Stimulated activated CD4-positive, alpha-beta T cell treated with anti-CD3 and anti-CD28 coated beads, Interleukin-1b, Interleukin-23, amount 100 ng/mL, for 4 hours (primary cell): ENCODE data around the gene JKAMP.

ENCODE experiments used
- DNase-seq, 2 donors: peaks; one replicate each; pipeline ENCODE4 v3.0.0-alpha.2; 2020; ENCODE audit warnings: low read depth in 2 of 2

The JKAMP gene

DNA sequence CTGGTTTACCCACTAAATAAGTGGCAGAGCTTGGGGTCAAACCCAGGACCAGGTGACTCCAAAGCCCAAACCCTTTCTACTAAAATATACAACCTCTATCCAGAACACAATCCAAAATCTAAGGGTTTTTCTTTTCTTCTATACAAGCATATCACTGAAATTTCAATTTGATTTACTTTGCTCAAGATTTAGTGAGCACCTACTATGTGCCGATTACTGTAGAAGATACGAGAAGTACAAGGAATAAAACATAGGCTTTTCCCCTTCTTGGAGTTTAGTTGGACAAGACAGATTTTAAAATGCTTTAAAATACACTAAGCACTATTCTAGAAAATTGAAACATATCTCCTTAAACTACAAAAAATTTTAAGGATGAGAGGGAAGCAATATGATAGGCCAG is 2.9 kb upstream of the JKAMP start:
- DNase-seq = no peak

- no peak for DNase-seq
Measured at GRCh38 chr14:59481871-59482540, 2.3 kb upstream of the JKAMP start.

- DNase-seq = no peak
Measured at GRCh38 chr14:59482541-59483331, 1.6 kb upstream of the JKAMP start.

DNA sequence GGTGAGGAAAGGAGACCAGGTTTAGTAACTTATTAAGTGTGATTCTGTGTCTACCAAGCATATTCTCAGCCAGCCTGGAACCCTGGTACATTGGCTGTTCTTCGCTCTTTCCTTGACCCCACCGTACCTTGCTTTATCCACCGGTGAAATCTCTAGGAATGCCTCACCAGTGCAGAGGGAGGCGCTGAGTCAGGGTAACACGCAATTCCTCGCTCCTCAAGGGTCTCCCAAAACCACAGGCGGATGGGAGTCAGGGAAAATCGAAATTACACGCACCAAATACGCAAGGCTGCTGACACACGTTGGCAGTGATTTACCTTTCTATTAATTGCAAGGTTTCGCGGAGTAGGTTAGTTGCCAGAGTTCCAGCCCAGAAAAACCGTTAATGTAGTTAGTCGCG is 954 bp upstream of the JKAMP start:
- no peak for DNase-seq

GRCh38 chr14:59484639-59485175 is 390 bp downstream of the JKAMP start:
- no peak for DNase-seq

DNA sequence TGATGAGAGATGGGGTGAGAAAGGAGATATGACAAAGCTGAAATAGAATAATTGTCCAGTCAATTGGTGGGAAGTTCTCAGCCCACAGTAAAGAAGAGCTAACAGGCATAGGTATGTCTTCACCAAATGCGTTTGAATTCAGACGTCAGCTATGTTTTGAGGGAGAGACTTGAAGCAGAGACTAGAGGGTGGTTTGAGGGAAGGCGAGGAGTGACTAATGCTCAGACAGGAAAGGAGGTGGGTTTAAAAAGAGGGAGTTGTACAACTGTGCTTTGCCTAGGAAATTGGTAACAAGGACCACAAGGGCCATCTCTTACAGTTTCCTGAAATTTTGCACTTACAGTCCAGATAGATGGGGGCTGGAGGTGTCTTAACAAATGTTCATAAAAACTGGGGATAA is 6.4 kb downstream of the JKAMP start:
- DNase-seq = no peak

- no peak for DNase-seq
Measured at GRCh38 chr14:59492384-59492783, 8.1 kb downstream of the JKAMP start.

- no peak for DNase-seq
Measured at GRCh38 chr14:59500732-59501131, 16.4 kb downstream of the JKAMP start.

- DNase-seq = no peak
Measured at GRCh38 chr14:59503256-59503655, 18.9 kb downstream of the JKAMP start.

GRCh38 chr14:59507063-59507751 is 22.9 kb downstream of the JKAMP start:
- peak; percentile 12 to 16 for DNase-seq

GRCh38 chr14:59507752-59508103 is 23.4 kb downstream of the JKAMP start:
- no peak for DNase-seq

- no peak for DNase-seq
Measured at GRCh38 chr14:59509101-59509500, 24.8 kb downstream of the JKAMP start.

DNA sequence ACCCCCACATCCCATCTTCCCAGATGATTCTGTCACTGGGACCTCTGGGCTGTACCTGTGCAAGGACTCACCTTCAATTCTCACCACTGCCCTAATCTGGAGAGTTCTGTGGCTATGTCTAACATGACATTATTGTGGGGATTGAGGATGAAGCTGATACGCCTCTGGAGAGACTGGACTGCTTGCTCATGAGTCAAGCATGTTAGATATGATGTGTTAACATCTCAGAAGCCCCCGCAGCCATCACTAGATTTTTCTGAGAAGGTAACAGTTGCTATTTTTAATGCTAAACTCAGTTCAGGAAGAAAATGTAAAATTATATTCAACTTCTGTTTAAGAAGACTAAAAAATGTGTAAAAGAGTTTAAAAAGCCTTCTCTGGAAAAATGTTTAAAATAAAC is 25.7 kb downstream of the JKAMP start:
- DNase-seq = no peak

GRCh38 chr14:59510966-59511365 is 26.6 kb downstream of the JKAMP start:
- no peak for DNase-seq

- DNase-seq = no peak
Measured at GRCh38 chr14:59511916-59512575, 27.7 kb downstream of the JKAMP start.

- DNase-seq = no peak
Measured at GRCh38 chr14:59520224-59520623, 35.9 kb downstream of the JKAMP start.

DNA sequence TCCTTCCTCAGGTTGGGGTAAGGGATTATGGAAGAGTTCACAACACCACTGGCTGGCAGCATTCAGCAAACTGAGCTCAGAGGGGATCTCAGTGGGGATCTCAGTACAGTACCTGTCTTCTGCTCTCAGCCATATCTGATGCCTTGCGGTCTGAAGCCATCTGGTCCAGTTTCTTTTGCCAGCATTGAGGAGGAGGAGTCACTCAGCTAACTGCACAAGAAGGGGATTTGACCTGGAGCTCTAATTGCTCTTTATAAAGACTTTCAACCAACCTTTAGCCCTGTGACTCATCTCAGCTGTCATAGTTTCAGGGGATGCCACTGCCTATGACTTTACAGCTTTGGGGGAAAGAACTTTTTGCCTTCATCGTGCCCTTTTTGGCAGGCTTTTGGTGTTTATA is 44.9 kb downstream of the JKAMP start:
- no peak for DNase-seq

DNA sequence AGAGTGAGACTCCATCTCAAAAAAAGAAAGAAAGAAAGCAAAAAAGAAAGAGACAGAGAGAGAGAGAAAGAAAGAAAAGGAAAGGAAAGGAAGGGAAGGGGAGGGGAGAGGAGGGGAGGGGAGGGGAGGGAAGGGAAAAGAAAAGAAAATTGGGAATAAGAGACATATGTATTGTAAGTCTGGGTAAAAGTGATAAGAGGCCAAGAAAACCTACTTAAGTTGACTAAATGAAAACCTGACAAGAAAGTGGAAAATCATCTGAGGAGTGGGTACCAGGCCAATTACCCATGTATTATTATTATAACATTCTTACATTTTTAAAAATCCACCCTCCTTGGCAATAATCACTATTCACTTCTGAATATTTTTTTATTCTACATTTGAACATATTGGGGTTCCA is 46.0 kb downstream of the JKAMP start:
- no peak for DNase-seq

DNA sequence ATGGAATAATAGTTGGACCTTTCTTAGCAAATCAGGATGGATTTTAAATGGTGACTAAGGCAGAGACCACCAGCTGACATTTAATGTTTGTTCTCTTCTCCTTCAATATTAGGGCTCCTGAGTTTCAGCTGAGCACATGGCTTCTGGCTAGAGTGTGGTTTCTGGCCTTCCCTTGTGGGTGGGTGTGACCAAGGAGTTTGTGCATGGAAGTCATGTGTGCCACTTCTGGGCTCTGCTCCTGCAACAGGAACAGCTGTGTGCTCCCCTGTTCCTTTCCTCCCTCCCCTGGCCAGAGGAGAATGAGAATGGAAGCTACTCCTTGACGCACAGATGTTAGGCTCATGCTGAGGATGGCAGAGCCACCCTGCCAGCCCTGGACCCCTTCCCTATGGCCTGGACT is 48.1 kb downstream of the JKAMP start:
- no peak for DNase-seq

- DNase-seq = no peak
Measured at GRCh38 chr14:59534361-59534987, 50.2 kb downstream of the JKAMP start.

DNA sequence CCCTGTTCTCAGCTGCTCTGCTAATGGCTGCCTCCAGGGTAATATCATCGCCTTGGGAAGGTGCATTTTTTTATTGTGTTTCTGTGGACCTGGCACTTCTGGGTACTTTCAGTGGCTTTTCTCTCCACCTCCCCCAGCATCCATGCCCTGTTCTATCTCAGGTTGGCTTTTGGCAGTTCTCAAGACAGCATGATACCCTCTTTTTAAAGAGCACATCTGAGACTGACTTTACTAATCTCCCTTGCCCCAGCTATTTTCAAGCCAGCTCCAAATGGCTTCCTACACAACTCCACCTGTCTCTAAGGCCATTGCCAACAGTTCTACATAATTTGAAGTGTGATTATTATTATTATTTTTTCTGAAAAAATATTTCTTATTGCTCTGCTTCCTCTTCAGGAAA is 53.2 kb downstream of the JKAMP start:
- DNase-seq = no peak

DNA sequence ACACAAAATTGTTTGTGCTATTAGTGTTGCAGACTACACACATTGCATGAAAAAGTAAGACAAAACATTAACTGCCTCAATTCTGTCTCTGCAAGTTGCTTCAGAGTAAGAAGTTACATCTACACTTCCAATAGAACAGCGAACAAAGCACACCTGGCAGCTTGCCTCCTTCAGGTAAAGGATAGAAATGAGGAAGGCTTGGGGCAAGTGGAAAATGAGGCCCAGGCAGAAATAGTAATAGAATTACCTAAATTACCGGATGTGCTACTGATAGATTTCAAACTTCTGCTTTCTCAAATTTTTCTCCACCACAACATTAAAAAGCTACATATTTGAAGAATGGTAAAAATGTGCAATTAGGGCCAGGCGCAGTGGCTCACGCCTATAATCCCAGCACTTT is 54.6 kb downstream of the JKAMP start:
- no peak for DNase-seq
